DMS114 treated with DMSO at 0.1 percent for 48 hours (cell line): ENCODE results near the gene MCF2L2.
"Not testable (repeated sequence)": the region's sequence is repeated elsewhere in the genome, so short reads cannot be mapped to it uniquely, and the experiment has no call there.

ENCODE experiments used
- DNase-seq: peaks from one replicate; lab custom pipeline; 2025; ENCODE audit not compliant: unreplicated experiment; lab: John Stamatoyannopoulos, UW

MCF2L2 gene

DNA sequence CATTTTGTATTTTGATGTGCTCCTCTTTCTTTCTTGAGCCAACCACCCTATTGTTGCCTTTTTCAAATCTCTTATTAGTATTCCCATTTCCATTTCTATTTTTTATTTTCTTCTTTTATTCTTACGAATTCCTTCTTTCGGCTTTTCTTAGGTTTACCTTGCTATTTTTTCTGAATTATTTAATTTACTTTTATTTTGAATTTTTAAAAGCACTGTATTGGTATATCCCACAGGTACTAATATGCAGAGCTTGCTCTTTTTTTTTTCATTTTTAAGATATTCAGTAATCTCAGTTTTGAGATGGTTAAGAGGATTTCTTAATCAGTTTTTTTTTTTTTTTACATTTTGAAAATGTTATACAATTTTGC, 18.4 kb upstream of the MCF2L2 start:
- no peak for DNase-seq

DNA sequence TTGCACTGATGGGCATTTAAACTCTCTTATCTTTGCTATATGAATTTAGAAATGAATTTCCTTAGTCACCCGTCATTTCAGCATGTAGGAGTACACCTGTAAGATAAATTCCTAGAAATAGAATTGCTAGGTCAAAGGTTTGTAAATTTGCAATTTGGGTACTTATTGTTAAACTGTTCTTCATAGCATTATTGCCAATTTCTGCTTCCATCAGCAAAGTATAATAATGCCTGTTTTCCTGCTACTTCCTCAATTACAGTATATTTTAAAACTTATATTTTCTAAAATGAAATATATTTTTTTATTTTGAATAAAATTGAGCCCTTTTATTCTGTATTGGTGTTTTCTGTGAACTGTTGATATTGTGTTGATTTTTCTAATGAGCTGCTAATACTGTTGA, 16.3 kb upstream of the MCF2L2 start:
- no peak for DNase-seq

DNA sequence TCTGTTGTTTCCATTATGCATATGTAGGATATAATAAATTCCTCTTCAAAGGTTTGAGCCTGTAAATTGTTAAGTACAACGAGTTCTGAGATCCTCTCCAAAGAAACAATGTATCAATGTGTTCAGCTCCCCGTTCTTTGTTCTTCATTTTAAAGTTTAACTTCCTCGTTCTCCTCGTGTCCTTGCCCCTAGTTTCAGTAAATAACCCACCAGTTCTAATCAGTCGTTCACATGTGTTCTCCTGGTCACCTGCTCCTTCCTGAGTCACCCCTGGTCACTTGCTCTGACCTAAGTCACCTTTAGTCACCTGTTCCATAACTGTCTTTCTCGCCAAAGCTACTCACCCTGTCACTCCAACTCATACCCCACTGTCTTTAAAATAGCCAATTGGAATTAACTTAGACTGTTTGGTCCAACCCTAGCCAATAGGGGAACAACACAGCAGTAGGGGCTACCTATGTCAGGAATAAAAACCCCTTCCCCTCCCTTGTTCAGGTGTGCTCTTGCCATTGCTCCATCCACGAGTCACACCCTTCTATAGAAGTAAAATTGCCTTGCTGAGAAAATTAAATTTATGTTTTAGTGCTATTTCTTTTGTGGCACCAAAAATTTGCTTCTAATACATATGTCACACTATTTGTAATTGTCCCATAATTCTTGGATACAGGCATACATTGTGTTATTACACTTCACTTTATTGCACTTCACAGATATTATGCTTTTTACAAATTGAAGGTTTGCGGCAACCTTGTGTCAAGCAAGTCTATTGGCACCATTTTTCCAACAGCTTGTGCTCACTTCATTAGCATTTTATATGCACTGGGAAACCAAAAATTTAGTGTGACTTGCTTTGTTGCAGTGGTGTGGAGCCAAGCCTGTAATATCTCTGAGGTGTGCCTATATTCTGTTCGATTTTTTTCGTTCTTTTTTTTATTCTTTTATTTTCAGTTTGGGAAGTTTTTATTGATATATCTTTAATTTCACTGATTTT, 15.3 kb upstream of the MCF2L2 start:
- DNase-seq: no peak

DNA sequence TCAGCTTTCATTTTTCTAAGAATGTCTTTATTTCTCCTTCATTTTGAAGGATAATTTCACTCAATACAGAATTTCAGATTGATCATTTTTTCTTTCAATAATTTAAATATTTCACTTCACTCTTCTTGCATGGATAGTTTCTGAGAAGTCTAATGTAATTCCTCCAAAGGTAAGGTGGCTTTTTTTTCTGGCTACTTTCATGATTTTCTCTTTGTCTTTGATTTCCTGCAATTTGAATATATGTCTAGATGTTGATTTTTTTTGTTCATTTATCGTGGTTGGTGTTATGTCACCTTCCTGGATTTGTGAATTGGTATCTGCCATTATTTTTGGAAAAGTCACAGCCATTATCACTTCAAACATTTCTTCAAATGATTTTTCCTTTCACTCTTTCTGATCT, 14.6 kb upstream of the MCF2L2 start:
- DNase-seq: no peak

DNA sequence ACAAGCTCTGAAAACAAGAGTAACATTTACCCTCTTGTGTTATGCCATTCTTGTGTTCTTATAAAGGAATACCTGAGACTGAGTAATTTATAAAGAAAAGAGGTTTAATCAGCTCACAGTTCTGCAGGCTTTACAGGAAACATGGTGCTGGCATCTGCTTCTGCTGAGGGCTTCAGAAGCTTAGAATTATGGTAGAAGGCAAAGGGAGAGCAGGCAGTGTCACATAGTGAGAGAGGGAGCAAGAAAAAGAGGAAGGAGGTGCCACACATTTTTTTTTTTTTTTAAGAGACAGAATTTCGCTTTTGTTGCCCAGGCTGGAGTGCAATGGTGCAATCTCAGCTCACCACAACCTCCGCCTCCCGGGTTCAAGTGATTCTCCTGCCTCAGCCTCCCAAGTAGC, 12.1 kb upstream of the MCF2L2 start:
- not testable (repeated sequence) for DNase-seq

DNA sequence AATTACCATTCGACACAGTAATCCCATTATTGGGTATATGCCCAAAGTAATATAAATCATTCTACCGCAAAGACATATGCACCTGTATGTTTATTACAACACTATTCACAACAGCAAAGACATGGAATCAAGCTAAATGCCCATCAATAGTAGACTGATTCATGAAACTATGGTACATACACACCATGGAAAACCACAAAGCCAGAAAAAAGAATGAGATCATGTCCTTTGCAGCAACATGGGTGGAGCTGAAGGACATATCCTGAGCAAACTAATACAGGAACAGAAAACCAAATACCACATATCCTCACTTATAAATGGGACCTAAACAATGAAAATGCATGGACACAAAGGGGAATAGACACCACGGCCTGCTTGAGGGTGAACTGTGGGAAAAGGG, 11.1 kb upstream of the MCF2L2 start:
- no peak for DNase-seq

DNA sequence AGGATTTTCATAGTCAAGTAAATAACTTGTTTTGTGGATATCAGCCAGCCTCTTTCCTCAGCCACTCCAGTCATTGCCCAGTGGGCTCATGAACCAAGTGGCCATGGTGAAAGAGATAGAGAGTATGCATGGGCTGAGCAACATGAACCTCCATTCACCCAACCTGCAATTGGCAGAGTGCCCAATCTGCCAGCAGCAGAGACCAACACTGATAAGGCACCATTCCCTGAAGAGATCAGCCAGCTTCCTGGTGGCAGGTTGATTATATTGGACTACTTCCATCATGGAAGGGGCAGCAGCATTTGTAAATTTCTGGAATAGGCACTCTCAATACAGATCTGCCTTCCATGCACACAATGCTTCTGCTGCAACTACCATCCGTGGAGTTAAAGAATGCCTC, 10.3 kb upstream of the MCF2L2 start:
- no peak for DNase-seq

DNA sequence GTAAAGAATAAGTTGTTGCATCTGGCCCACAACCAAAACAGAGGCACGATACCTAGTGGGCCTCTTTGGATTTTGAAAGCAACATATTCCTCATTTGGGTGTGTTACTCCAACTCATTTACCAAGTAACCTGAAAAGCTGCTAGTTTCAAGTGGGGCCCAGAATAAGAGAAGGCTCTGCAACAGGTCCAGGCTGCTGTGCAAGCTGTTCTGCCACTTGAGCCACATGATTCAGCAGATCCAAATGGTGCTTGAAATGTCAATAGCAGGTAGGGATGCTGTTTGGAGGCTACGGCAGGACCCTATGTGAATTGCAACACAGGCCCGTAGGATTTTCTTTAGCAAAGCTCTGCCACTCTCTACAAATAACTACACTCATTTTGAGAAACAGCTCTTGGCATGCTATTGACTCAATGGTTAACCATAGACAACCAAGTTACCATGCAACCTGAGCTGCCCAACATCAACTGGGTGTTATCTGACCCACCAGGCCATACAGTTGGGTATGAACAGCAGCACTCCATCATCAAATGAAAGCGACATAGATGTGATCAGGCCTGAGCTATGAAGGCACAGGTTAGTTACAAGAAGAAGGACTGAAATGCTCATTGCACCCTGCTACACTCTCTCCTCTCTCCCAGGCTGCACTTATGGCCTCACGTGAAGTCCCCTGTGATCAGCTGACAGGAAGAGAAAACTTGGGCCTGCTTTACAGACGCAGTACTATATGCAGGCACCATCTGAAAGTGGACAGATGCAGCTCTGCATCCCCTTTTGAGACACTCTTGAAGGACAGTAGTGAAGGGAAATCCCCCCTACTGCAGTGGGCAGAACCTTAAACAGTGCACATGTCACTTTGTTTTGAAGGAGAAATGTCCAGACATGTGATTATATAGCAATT, 9.5 kb upstream of the MCF2L2 start:
- no peak for DNase-seq

DNA sequence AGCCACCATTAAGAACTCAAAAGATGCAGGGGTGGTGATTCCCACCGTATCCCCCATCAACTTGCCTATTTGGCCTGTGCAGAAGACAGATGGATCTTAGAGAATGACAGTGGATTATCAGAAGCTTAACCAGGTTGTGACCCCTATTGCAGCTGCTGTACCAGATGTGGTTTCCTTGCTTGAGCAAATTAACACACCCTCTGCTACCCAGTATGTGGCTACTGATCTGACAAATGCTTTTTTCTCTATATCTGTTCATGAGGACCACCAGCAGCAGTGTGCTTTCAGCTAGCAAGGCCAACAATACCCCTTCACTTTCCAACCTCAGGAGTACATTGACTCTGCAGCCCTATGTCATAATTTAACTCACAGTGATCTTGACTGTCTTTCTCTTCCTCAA, 8.6 kb upstream of the MCF2L2 start:
- DNase-seq: no peak

DNA sequence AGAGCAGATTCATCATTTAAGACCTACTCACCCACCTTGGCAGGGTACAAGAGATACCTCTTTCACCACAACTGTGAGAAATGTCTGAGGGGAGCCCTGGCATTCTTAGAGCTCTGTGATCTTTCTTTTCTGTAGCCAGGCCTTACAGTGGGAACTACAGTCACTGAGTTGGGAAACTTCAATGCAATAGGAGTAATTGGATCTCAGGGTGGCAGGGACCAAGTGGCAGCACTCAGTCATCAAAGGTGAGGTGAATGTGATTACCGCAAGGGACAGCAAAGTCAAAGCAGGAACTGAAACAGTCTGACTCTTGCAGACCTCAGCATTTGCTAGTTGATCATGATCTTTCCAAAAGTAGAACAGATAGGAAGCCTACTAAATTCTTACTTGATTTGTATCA, 7.2 kb upstream of the MCF2L2 start:
- DNase-seq: no peak

DNA sequence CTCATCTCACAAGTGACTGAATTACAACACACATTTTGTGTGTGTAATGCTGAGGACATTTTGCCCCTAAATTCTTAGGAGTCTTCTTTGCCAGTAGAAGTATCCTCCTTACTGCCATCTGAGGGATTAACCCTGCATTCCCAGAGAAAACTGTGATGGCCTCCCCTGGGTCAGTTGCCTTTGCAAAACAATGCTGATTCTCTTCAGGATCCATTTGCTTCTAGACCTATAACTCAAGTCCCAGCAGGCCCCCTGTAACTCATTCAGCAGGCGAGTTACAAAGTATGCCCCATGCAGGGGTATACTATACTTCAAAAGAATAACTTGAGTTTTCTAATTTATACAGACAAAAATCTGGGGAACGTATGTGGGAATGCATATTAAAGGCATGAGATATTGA, 6.6 kb upstream of the MCF2L2 start:
- no peak for DNase-seq

DNA sequence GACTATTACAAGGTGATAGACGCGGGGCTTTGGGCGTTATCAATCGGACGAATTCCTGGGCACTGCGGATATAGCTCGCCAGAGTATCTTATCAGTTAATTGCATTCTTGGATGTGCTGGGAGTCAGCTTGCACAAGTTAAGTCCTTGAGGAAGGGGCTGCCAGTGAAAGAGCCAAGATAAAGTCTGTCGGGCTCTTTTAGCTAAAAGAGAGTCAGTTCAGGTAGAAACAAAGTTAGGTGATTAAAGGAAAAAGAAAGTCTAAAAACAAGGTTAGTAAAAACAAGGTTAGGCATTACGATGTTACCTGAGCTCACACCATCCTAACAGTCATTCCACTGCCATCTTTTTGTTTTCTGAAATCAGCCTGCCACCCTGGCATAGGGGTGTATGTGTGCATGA, 6.1 kb upstream of the MCF2L2 start:
- no peak for DNase-seq

DNA sequence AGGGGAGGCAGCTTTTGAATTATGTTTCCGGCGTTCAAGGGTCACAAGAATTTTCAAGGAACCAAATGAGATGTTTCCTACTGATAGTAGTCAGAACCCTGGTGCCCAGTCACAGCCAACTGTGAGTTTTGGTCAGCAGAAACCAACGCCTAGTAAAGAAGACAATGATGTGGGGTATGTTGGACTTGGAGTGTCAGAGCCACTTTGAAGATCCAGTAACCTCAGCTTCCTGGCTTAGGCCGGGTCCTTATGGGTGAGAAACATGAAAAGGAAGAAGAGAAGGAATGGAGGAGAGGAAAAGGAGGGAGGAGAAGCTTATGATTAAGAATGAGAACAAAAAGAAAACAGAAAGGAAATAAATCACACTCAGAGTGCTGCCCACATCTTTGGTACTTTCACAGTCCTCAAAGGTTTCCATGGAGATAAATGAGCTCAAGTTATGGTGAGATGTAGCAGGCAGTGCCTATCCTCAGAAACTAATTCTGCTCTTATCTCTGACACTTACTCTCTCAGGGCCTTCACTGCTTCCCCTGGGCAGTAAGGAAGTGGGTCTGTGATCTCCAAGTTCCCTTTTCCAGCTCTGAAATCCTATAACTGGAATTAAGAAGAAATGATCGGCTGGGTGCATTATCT, 2.0 kb upstream of the MCF2L2 start:
- DNase-seq: no peak

DNA sequence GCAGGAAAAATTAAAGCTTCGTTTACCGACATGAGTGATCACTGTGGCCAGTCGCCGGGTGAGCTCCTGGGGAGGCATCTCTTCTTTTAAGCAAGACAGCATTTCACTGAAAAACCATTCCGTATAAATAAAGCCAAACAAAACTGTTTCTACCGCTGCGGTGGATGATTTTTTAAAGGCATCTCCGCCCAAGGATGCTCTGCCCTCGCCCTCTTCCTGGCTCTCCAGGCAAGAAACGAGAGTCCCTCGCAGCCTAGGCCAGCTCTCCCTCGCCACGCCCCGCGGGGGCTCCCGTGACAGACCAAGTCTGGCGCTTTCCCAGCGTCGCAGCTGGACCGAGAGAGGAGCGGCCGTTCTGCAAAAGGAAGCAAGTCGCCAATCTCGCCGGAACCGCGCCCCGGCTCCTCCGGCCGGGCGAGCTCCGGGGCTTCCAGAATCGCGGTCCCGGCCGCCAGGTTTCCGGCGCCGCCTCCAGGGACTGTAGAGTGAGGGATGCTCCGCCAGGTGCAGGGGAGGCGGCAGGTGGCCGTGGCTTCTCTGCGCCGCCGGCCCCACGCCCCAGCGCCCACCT, 458 bp downstream of the MCF2L2 start:
- peak; percentile 8 for DNase-seq

DNA sequence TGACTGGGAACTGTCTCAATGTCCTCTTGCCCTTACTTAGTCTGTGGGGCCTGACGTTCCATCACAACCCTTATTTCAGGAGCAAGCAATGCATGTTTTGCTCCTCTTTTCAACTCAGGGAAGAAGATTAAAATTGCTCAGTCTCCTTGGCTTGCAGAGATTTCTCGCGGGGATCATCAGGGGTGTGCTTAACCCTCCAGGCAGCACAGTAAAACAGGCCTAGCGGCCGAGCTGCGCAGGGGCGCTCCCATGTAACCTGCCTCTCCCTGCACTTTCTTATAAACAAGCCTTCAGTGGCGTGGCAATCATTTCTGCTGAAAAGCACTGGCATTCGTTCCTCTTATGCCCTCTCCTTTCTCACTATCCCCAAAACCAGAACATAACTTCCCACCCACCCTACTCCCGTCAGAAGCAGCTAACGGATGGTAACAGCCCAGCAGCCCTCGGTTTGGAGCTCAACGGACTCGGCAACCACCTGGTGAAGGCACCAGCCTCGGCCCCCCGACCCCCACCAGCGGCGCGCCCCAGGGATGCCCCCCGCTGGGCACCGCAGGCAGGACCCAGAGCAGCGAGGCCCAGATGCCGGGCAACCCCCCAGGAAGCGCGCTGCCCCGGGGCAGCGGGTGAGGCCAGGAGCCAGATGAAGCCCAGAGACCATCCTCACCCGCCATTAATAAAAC, 1.1 kb downstream of the MCF2L2 start:
- DNase-seq: no peak

DNA sequence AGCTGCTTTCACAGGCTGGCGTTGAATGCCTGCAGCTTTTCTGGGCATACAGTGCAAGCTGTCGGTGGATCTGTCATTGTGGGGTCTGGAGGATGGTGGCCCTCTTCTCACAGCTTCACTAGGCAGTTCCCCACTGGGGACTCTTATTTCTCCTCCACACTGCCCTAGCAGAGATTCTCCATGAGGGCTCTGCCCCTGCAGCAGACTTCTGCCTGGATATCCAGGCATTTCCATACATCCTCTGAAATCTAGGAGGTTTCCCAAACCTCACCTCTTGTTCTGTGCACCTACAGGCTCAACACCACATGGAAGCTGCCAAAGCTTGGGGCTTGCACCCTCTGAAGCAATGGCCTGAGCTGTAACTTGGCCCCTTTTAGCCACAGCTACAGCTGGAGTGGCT, 9.6 kb downstream of the MCF2L2 start:
- not testable (repeated sequence) for DNase-seq

DNA sequence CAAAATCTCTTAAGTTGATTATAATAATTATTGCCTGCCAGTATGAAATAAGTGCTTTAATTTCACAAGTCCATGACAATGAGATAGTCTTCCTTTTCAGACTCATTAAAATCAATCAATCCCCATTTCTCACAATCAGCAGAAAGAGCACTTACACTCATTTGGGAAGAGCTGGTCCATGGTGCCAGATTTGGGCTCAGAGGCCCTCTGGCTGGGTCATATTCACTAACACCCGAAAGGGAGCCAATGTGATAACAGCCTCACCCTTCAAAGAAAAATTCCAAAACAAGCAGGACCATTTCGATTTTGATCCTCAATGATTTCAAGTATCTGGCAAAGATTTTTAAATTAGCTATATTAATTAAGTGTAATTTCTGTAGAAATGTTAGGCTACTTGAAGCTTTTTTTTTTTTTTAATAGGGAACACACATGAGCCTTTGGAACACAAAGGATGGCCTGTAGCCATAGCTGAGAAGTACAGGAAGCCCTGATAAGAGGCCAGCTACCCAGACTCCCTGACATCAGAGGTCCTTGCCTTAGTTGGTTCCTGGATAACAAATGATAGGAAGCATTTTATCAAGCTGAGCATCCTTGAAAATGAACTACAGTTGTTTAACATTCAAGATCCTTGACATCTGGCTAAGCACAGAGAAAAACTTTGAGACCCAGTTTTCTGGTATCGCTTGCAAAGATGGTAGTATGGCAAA, 17.1 kb downstream of the MCF2L2 start:
- no peak for DNase-seq

DNA sequence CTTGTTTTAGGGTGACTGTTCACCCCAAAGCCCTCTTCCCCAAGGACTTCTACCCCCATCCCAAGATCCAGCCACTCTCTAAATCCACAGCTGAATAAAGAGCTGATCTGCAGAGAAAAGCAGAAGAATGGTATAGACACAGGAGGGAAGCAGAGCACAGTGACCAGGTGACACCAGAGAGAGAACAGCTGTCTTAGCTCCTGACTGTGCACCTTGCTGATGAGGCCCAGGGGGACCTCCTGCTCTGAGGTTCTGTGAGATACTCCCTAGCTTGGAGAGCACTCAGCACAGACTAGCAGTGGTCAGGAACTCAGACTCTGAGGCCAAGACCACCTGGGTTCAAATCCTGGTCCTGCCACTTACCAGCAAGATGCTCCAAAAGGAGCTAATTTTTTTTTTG, 17.7 kb downstream of the MCF2L2 start:
- DNase-seq: no peak

DNA sequence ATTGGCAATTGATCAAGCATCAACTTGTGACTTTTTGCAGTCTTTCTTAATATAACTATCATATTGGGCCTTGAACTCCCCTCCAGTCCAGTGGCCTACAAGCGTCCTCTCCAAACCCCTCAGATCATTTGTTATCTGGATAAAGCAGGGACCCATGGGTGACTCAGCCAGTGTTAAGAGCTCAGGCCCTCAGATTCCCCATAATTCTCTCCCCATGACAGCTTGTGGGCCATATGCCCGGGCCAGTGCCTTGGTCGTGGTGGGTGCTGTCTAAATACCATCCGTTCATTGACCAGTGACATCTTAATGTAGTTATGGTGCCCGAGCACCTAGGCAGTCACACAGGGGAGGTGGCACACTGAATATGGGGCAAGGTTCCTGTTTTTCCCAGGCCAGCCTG, 18.1 kb downstream of the MCF2L2 start:
- DNase-seq: no peak

DNA sequence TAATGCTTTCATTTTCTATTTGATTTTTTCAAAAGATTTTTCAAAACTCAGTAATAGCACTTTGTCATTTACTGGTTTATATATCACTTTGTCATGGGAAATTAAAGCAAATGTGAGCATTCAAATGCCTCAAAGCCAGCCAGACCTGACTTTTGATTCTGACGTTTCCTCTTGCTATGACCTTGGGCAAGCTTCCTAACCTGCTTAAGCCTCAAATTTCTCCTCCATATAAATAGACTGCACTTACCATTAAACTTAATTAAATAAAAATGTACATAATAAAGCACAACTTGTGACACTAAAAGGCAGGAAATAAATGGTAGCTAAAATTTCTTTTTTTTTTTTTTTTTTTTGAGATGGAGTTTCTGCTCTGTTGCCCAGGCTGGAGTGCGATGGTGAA, 19.2 kb downstream of the MCF2L2 start:
- DNase-seq: no peak
